Gastroesophageal sphincter (tissue), 4 donors: ENCODE results near the gene KDM4C. TPM values are rescaled to one million over a fixed set of nuclear protein-coding genes. Genes with fewer than 3 reads are reported as not detected.

Source experiments
- ATAC-seq: fragments of 150-250 bp; one replicate; pipeline ENCODE4 v1.9.1; 2016; ENCODE audit warnings: mild to moderate bottlenecking, moderate library complexity
- H3K27ac ChIP-seq, 4 donors: fragments of 200-600 bp; sonication (generic) in 3 of 4; 1 replicate in 3 of 4; 2 replicates in 1 of 4; pipeline ENCODE4 v1.5.1; 2016 to 2019
- H3K27me3 ChIP-seq: fragments of 200-600 bp; sonication (generic); one replicate; pipeline ENCODE4 v1.5.1; 2019
- H3K36me3 ChIP-seq, 2 donors: fragments of 200-600 bp; sonication (generic); one replicate each; pipeline ENCODE4 v1.5.1; 2019; ENCODE audit warnings: control low read depth in 1 of 2
- H3K4me1 ChIP-seq, 3 donors: fragments of 200-600 bp; sonication (generic); 1 replicate in 2 of 3; 2 replicates in 1 of 3; pipeline ENCODE4 v1.5.1; 2016 to 2019; ENCODE audit warnings: control low read depth in 2 of 3
- H3K4me3 ChIP-seq, 2 donors: fragments of 200-600 bp; sonication (generic); one replicate each; pipeline ENCODE4 v1.5.1; 2019; ENCODE audit warnings: mild to moderate bottlenecking in 1 of 2, moderate library complexity in 1 of 2
- H3K9me3 ChIP-seq, 3 donors: fragments of 200-600 bp; sonication (generic); one replicate each; pipeline ENCODE4 v1.5.1; 2017 to 2019; ENCODE audit warnings: control low read depth in 2 of 3
- CTCF ChIP-seq, 4 experiments: fragments of 200-600 bp in 2 of 4; fragments of 450-650 bp in 2 of 4; sonication (generic) in 1 of 4; IDR thresholded peaks; one replicate each; pipeline ENCODE4 v1.5.1; 2017 to 2019; ENCODE audit warnings: antibody characterized with exemption in 4 of 4, mild to moderate bottlenecking in 2 of 4, moderate library complexity in 2 of 4
- EP300 ChIP-seq: sonication (generic); formaldehyde crosslinking; IDR thresholded peaks from one replicate; pipeline ENCODE4 v1.6.1; 2017; ENCODE audit warnings: antibody characterized with exemption, mild to moderate bottlenecking
- POLR2A ChIP-seq, 2 donors: fragments of 450-650 bp; IDR thresholded peaks; one replicate each; pipeline ENCODE4 v1.6.1; 2017; ENCODE audit warnings: antibody characterized with exemption in 2 of 2, mild to moderate bottlenecking in 2 of 2, moderate library complexity in 1 of 2
- POLR2AphosphoS5 ChIP-seq: sonication (generic); formaldehyde crosslinking; IDR thresholded peaks from one replicate; pipeline ENCODE4 v1.6.1; 2017; ENCODE audit warnings: antibody characterized with exemption
- WGBS, 2 donors: methylation state at CpG; one replicate each; pipeline ENCODE4 v1.1.5; 2018; ENCODE audit warnings: low coverage in 1 of 2; 5-methylcytosine and 5-hydroxymethylcytosine counted together
- total RNA-seq, 4 donors: library from RNA; depleted of rRNA; stranded (reverse); fragments of >200 nt; gene quantifications; one replicate each; pipeline ENCODE4 v1.1.0, GENCODE V29; 2016

KDM4C gene
- total RNA-seq, 4 donors from 2014 or later, result 17.7 to 65.2 (median 29.5) TPM

DNA sequence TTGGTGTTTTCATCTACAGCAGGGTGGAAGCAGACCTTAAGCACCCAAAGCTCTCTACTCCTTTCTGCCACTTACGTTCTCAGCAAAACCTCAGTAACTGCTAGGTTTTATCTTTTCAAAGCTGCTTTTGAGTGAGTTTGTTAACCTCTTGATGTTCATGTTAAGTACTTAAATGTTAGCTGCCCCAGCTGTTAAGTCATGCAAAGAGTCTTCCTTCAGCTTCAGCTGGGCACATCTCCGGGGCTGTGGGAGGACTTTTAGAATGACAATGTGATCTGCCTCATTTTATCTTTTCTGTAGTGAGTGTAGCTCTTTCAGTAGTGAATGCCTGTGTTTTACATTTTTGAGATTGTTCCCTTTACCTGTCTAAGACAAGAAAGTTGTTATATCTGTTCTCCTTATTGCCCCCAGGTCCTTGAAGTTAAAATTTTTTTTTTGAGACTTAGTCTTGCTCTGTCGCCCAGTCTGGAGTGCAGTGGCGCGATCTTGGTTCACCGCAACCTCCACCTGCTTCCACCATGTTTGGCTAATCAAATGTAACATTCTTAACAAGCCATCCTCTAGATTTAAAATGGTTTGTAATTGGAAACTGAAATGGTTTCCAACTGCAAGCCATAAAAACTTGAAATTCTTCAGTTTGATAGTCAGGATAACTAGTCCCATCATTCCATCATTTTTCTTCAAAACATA is 19.6 kb downstream of the KDM4C start:
- H3K36me3 ChIP-seq, result no peaks in the 10 kb centered on the region
- no peak overlapping the region for H3K27ac ChIP-seq
- no peaks in the 10 kb centered on the region for H3K9me3 ChIP-seq
- peaks cover 0 to 32% (median 0%) of the 10 kb centered on the region in 3 donors for H3K4me1 ChIP-seq
- H3K4me3 ChIP-seq, result no peak overlapping the region
- TF ChIP-seq CTCF (IDR thresholded peaks at IDR 0.05), result no peak
- TF ChIP-seq POLR2A (IDR thresholded peaks at IDR 0.05), result no peak
- TF ChIP-seq EP300, result no peak
- no peak for TF ChIP-seq POLR2AphosphoS5
- no peaks in the 10 kb centered on the region for H3K27me3 ChIP-seq
- no peak for ATAC-seq
- WGBS, 2 donors, result 86 to 90% methylated on average over 5 of the region's 6 CpGs

- no peak for ATAC-seq
These were observed 21.9 kb downstream of the KDM4C start for GRCh38 chr9:6779417-6780241.

GRCh38 chr9:6780690-6781089 is 22.9 kb downstream of the KDM4C start:
- H3K36me3 ChIP-seq, result no peaks in the 10 kb centered on the region
- no peak for ATAC-seq
- peaks cover 0 to 56% (median 0%) of the 10 kb centered on the region in 3 donors for H3K4me1 ChIP-seq
- TF ChIP-seq POLR2A (IDR thresholded peaks at IDR 0.05) (no peak), CTCF (IDR thresholded peaks at IDR 0.05) (no peak), EP300 (no peak), POLR2AphosphoS5 (no peak)
- 87 to 100% methylated on average over 2 to 4 of the region's 4 CpGs for WGBS, 2 donors
- no peak overlapping the region for H3K4me3 ChIP-seq
- H3K27me3 ChIP-seq, result no peaks in the 10 kb centered on the region
- H3K9me3 ChIP-seq, result no peaks in the 10 kb centered on the region
- H3K27ac ChIP-seq, result no peak overlapping the region

More at GRCh38 chr9:6779417-6780241, 21.9 kb downstream of the KDM4C start:
- peaks cover 0 to 46% (median 0%) of the 10 kb centered on the region in 3 donors for H3K4me1 ChIP-seq
- H3K27me3 ChIP-seq, result no peaks in the 10 kb centered on the region
- H3K27ac ChIP-seq, result no peak overlapping the region
- no peaks in the 10 kb centered on the region for H3K36me3 ChIP-seq
- H3K9me3 ChIP-seq, result no peaks in the 10 kb centered on the region
- WGBS, 2 donors, result 73 to 75% methylated on average over 2 to 3 of the region's 3 CpGs
- no peak overlapping the region for H3K4me3 ChIP-seq
- TF ChIP-seq POLR2AphosphoS5, result no peak
- no peak for TF ChIP-seq EP300
- TF ChIP-seq CTCF (IDR thresholded peaks at IDR 0.05), result no peak
- TF ChIP-seq POLR2A (IDR thresholded peaks at IDR 0.05), result no peak

DNA sequence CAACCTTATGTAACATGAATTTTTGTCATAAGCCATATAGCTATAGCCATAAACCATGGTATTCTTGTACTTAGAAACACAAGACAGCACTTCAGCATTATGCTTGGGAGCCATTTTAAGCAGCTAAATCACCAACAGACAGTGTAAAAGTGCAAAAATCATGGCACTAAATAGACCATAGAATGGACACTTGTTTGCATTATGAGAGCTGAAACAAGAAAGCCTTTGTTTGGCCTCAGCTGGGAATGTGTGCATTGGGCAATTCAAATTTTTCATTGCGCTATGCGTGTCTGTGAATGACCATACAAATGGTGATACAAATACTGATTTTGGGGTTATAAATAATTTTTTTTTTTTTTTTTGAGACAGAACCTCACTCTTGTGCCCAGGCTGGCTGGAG is 23.7 kb downstream of the KDM4C start:
- Histone ChIP-seq H3K27me3 (no peaks in the 10 kb centered on the region), H3K4me3 (no peak overlapping the region), H3K4me1 (peaks cover 0 to 64% (median 0%) of the 10 kb centered on the region in 3 donors), H3K9me3 (no peaks in the 10 kb centered on the region), H3K27ac (no peak overlapping the region), H3K36me3 (no peaks in the 10 kb centered on the region)
- no peak for ATAC-seq
- WGBS, 2 donors, result 50 to 80% methylated on average over 2 of the region's 2 CpGs
- no peak for TF ChIP-seq POLR2A (IDR thresholded peaks at IDR 0.05)
- TF ChIP-seq CTCF (IDR thresholded peaks at IDR 0.05), result no peak
- no peak for TF ChIP-seq EP300
- no peak for TF ChIP-seq POLR2AphosphoS5
